KOPT-K1 (cell line): ENCODE data around the gene MC1R.
"Not testable (repeated sequence)": the region's sequence is repeated elsewhere in the genome, so short reads cannot be mapped to it uniquely, and the experiment has no call there.

ENCODE experiments used
- H3K27ac ChIP-seq: fragments of 200-600 bp; sonication (generic); 2 replicates; pipeline ENCODE4 v1.5.1; 2016; ENCODE audit warnings: antibody characterized with exemption, mild to moderate bottlenecking, low read depth, low read length; ENCODE audit not compliant: poor library complexity, severe bottlenecking
- H3K36me3 ChIP-seq: fragments of 200-600 bp; sonication (generic); 2 replicates; pipeline ENCODE4 v1.5.1; 2017; ENCODE audit warnings: antibody characterized with exemption, mild to moderate bottlenecking, low read length, moderate library complexity; ENCODE audit not compliant: insufficient read depth
- H3K9me3 ChIP-seq: fragments of 200-600 bp; sonication (generic); 2 replicates; pipeline ENCODE4 v1.5.1; 2017; ENCODE audit warnings: antibody characterized with exemption, low read length, mild to moderate bottlenecking; ENCODE audit not compliant: insufficient read depth, poor library complexity, severe bottlenecking

The MC1R gene

DNA sequence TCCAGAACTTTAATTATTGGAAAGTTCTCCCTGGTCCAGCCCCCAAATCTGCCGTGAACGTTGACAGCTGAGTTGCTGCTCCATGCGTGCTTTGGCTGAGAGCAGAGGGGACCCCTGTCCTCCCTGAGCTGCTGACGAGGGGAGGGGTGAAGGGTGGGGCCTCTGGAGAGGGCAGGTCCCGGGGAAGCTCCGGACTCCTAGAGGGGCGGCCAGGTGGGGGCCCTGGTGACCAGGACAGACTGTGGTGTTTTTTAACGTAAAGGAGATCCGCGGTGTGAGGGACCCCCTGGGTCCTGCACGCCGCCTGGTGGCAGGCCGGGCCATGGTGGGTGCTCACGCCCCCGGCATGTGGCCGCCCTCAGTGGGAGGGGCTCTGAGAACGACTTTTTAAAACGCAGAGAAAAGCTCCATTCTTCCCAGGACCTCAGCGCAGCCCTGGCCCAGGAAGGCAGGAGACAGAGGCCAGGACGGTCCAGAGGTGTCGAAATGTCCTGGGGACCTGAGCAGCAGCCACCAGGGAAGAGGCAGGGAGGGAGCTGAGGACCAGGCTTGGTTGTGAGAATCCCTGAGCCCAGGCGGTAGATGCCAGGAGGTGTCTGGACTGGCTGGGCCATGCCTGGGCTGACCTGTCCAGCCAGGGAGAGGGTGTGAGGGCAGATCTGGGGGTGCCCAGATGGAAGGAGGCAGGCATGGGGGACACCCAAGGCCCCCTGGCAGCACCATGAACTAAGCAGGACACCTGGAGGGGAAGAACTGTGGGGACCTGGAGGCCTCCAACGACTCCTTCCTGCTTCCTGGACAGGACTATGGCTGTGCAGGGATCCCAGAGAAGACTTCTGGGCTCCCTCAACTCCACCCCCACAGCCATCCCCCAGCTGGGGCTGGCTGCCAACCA, at the start of gene MC1R:
TSS of gene MC1R (plus strand) at position 410 of the 895 bp plus-strand sequence. CDS start at position 807, 397 bp downstream.
- Histone ChIP-seq H3K9me3 (no peaks in the 10 kb centered on the region), H3K36me3 (peaks cover 2% of the 10 kb centered on the region), H3K27ac (no peak within 1 kb of the TSS)

- Histone ChIP-seq H3K27ac (no peak overlapping the region), H3K36me3 (peaks cover 4% of the 10 kb centered on the region), H3K9me3 (peaks cover 12% of the 10 kb centered on the region)
Observed at GRCh38 chr16:89869911-89870310, 48.8 kb upstream of the MC1R start.

DNA sequence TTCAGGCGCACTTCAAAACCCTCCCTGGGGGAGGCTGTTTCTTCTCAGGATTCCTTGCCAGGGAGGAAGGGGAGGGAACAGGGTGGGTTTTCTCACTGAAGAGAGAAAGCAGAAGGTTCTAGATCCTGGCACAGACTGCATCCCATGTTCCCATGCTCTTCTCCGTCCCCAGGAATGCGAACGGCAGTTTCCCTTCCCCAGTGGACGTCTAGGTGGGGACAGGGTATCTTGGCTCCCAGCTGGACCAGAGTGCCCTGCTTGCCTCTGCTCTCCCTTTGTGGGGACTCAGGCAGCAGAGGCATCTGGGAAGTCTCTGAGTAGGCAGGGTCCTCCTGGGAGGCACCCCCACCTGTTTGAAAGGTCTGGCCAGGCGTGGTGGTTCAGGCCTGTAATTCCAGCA, 48.2 kb upstream of the MC1R start:
- peaks cover 9% of the 10 kb centered on the region for H3K36me3 ChIP-seq
- H3K27ac ChIP-seq = no peak overlapping the region

DNA sequence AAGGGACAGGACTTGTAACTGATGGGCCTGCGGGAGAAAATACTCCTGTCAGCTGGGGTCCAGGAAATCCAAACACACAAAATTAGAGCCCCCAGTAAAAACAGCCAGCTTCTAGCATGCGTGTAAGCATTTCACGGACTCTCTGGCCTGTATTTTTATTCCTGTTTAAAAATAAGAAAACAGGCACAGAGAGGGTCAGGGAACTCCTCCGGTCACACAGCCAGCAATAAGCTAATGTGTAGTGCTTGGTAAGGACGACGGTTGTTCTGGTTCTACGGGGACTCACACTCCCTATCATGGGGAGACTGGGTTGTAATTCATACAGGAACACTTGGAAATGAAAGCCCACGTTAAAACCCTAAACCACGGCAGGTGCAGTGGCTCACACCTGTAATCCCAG, 46.8 kb upstream of the MC1R start:
- Histone ChIP-seq H3K36me3 (peaks cover 20% of the 10 kb centered on the region), H3K9me3 (peaks cover 12% of the 10 kb centered on the region), H3K27ac (peak overlapping the region; percentile 94)

More for the DNA sequence above, 48.2 kb upstream of the MC1R start:
- peaks cover 12% of the 10 kb centered on the region for H3K9me3 ChIP-seq

DNA sequence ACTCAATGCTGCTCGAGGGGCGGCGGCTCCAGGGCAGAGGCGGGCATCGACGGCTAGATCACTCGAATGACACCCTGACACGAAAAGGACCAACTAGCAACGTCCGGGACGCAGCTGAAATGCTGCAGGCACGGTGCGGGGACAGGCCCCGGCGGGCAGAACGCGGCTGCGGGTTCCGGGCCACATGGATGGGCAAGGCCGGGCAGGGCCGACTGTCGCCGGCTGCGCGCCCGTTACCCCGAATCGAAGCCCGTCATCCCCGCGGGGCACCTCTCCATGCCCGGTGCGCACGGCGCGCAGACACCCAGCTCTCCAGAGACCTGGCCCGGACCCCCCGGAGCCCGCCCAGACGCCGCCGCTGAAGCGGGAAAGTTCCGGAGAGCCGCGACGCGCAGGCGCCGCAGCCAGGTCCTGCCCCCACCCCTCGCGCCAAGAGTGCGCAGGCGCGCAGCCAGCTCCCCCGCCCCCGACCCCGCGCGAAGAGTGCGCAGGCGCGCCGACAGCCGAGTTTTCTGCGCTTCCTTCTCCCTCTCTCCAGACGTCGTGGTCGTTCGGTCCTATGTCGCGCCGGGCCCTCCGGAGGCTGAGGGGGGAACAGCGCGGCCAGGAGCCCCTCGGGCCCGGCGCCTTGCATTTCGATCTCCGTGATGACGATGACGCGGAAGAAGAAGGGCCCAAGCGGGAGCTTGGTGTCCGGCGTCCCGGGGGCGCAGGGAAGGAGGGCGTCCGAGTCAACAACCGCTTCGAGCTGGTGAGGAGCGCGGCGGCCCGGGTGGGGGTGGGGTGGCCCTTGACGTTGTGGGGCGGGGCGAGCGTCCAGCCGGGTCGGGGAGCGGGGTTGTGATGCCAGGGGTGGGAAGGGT, 45.3 kb upstream of the MC1R start, which contains the start of gene TCF25:
TSS of gene TCF25 (plus strand) at position 484 of the 863 bp plus-strand sequence. CDS start at position 560, 76 bp downstream.
- Histone ChIP-seq H3K36me3 (peaks cover 34% of the 10 kb centered on the region), H3K27ac (peak within 1 kb of the TSS; percentile 94), H3K9me3 (peaks cover under 1% of the 10 kb centered on the region)

DNA sequence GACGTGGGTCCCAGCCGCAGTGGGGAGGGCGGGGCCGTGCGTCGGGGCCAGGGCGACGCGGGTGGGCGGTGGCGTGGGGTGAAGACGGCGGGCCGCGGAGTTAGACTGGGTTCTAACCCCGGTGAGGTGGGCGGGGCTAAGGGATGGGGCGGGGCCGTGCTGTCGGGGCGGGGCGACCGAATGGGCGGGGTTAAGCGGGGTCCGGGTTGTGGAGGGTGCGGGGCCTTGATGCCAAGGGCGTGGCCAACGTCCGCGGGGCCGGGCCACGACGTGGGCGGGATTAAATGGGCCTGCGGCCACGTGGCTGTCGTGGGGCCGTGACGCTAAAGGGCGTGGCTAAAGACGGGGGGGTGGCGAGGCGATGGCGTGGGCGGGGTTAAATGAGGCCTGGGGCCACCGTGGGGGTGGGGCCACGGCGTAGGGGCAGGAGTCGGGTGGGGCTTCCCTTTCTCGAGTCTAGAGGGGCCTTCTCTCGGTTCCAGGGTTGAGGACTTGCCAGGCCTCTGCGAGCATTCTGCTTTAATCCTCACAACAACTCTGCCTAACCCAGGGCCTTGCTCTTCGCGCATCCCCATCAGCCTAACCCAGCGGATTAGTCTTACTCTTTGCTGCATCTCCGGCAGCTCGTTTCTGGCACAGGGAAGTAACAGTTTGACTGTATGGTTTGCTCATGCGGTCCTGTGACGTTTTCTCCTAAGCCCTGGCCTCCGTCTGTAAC, 44.5 kb upstream of the MC1R start:
- no peaks in the 10 kb centered on the region for H3K9me3 ChIP-seq
- H3K36me3 ChIP-seq = peaks cover 42% of the 10 kb centered on the region
- H3K27ac ChIP-seq = peak overlapping the region; percentile 94

DNA sequence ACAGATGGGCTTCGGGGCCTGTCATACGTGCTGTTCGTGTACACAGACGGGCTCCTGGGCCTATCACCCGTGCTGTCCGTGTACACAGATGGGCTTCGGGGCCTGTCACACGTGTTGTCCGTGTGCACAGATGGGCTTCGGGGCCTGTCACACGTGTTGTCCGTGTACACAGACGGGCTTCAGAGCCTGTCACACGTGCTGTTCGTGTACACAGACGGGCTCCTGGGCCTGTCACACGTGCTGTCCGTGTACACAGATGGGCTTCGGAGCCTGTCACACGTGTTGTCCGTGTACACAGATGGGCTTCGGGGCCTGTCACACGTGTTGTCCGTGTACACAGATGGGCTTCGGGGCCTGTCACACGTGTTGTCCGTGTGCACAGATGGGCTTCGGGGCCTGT, 39.5 kb upstream of the MC1R start:
- not testable (repeated sequence) for H3K9me3 ChIP-seq, H3K27ac ChIP-seq
- peaks cover 89% of the 10 kb centered on the region for H3K36me3 ChIP-seq

- H3K27ac ChIP-seq = no peak overlapping the region
- H3K9me3 ChIP-seq = no peaks in the 10 kb centered on the region
- peaks cover 93% of the 10 kb centered on the region for H3K36me3 ChIP-seq
Observed at GRCh38 chr16:89880477-89881367, 37.9 kb upstream of the MC1R start.

- Histone ChIP-seq H3K9me3 (no peaks in the 10 kb centered on the region), H3K27ac (no peak overlapping the region), H3K36me3 (peaks cover 92% of the 10 kb centered on the region)
Observed at GRCh38 chr16:89881368-89881730, 37.3 kb upstream of the MC1R start.

DNA sequence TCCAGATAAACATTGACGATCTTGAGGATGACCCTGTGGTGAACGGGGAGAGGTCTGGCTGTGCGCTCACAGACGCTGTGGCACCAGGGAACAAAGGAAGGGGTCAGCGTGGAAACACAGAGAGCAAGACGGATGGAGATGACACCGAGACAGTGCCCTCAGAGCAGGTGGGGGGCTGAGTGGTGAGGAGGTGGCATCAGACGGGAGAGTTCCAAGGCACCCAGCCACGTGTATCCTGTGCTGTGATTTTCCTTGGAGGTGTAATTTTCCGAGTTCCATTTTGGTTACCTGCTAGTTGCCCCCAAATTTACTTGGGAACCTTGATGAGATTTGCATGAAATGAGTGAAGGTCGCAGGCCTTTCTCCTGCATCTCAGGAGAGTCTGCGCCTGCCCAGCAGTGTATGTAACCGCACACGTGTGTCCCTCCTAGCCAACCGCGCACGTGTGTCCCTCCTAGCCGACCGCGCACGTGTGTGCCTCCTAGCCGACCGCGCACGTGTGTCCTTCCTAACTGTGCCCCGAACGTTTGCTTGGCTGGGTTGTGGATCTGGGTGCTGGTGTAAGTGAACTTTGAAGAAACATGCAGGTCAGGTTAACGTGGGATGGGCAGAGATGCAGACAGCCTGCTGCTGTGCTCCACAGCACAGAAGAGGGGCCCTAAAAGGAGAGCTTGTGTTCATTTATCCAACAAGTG, 35.2 kb upstream of the MC1R start:
- H3K9me3 ChIP-seq = no peaks in the 10 kb centered on the region
- no peak overlapping the region for H3K27ac ChIP-seq
- peaks cover 96% of the 10 kb centered on the region for H3K36me3 ChIP-seq

DNA sequence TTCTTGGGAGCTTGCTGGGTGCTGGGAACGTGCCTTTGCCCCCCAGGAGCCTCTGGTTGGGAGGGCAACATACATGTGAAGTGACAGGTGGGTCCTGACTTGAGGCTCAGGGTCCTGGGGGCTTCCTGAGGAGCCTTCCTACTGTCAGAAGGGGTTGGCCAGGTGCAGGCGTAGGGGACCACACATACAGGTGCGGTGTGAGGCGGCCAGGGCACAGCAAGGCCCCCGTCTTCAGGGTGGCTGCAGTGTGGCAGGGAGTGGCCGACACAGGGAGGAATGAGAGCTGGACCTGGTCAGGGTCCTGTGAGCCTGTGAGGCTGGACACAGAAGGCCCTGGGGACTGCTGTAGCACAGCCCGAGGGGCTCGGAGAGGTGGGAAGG, 34.6 kb upstream of the MC1R start:
- no peaks in the 10 kb centered on the region for H3K9me3 ChIP-seq
- H3K27ac ChIP-seq = no peak overlapping the region
- H3K36me3 ChIP-seq = peaks cover 96% of the 10 kb centered on the region

GRCh38 chr16:89887243-89887642, 31.4 kb upstream of the MC1R start:
- Histone ChIP-seq H3K9me3 (no peaks in the 10 kb centered on the region), H3K27ac (no peak overlapping the region), H3K36me3 (peaks cover 99% of the 10 kb centered on the region)

GRCh38 chr16:89890200-89890599, 28.5 kb upstream of the MC1R start:
- H3K27ac ChIP-seq = no peak overlapping the region
- H3K9me3 ChIP-seq = no peaks in the 10 kb centered on the region
- peaks cover 99% of the 10 kb centered on the region for H3K36me3 ChIP-seq
